ENCODE measurements around the gene GJB3. TPM values are rescaled to one million over a fixed set of nuclear protein-coding genes. Genes with fewer than 3 reads are reported as not detected.

The GJB3 gene
- total RNA-seq, 1 donor, result not detected

DNA sequence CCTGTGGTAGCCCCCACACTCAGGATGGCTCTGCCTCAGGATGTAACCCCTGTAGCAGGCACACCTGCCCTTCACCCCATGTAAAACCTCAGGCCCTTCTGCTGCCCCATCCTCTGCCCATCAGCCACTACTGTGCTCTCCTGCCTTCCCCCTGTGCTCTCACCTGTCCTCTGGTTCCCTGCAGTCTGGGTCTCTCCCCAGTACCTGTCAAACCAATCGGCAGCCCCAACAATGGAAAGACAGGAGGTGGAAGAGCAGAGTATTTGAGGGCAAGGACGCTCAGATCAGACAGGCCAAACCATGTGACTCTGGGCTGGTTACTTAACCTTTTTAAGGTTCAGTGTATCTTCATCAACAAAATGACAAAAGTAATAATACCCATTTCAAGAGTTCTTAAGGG lies 47.6 kb downstream of the GJB3 start:
- no peak overlapping the region for H3K4me3 ChIP-seq (ENCODE audit: insufficient read depth, low read length)
- H3K36me3 ChIP-seq (ENCODE audit: insufficient read depth, low read length), result no peaks in the 10 kb centered on the region
- no peak for DNase-seq (ENCODE audit: insufficient read length, low spot score, missing footprints)
- H4K20me1 ChIP-seq (ENCODE audit: insufficient read depth, low read length), result no peaks in the 10 kb centered on the region
- no peaks in the 10 kb centered on the region for H3K79me2 ChIP-seq (ENCODE audit: insufficient read depth, low read length)
- H3K9me3 ChIP-seq (ENCODE audit: low read depth, low read length), result no peaks in the 10 kb centered on the region
- H3K4me2 ChIP-seq (ENCODE audit: insufficient read depth, low read length), result no peak overlapping the region
- TF ChIP-seq, protein P1, sequence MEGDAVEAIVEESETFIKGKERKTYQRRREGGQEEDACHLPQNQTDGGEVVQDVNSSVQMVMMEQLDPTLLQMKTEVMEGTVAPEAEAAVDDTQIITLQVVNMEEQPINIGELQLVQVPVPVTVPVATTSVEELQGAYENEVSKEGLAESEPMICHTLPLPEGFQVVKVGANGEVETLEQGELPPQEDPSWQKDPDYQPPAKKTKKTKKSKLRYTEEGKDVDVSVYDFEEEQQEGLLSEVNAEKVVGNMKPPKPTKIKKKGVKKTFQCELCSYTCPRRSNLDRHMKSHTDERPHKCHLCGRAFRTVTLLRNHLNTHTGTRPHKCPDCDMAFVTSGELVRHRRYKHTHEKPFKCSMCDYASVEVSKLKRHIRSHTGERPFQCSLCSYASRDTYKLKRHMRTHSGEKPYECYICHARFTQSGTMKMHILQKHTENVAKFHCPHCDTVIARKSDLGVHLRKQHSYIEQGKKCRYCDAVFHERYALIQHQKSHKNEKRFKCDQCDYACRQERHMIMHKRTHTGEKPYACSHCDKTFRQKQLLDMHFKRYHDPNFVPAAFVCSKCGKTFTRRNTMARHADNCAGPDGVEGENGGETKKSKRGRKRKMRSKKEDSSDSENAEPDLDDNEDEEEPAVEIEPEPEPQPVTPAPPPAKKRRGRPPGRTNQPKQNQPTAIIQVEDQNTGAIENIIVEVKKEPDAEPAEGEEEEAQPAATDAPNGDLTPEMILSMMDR (IDR thresholded peaks at IDR 0.05; ENCODE audit: extremely low read depth, low read depth, low read length), result no peak
- no peak overlapping the region for H3K27ac ChIP-seq (ENCODE audit: low read depth, low read length)
- H2AFZ ChIP-seq (ENCODE audit: low read length), result no peak overlapping the region
- peaks cover 11% of the 10 kb centered on the region for H3K4me1 ChIP-seq (ENCODE audit: insufficient read depth, low read length)
- no peaks in the 10 kb centered on the region for H3K27me3 ChIP-seq (ENCODE audit: insufficient read depth, low read length)

DNA sequence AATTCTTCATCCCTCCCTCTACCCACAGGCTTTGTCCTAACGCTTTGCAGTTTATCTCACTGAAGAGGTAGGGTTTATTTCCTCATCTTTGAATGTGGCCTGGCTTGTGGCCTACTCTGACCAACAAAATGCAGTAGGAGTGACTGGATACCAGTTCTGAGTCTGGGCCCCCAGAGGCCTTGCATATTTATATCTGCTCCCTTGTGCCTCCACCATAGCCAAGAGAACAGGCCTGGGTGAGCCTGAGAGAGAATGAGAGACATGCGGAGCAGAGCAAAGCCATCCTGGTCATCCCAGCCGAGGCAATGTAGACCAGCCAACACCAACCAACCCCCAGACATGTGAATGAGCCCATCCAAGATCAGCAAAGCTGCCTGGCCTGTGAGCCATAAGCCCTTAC lies 48.2 kb downstream of the GJB3 start:
- DNase-seq (ENCODE audit: insufficient read length, low spot score, missing footprints), result peak; percentile 81
- H3K27ac ChIP-seq (ENCODE audit: low read depth, low read length), result peak overlapping the region; percentile 10
- no peak overlapping the region for H3K4me2 ChIP-seq (ENCODE audit: insufficient read depth, low read length)
- TF ChIP-seq, protein P1 (IDR thresholded peaks at IDR 0.05; ENCODE audit: extremely low read depth, low read depth, low read length), result no peak
- no peaks in the 10 kb centered on the region for H3K9me3 ChIP-seq (ENCODE audit: low read depth, low read length)
- H3K27me3 ChIP-seq (ENCODE audit: insufficient read depth, low read length), result no peaks in the 10 kb centered on the region
- H4K20me1 ChIP-seq (ENCODE audit: insufficient read depth, low read length), result no peaks in the 10 kb centered on the region
- no peaks in the 10 kb centered on the region for H3K79me2 ChIP-seq (ENCODE audit: insufficient read depth, low read length)
- H3K4me1 ChIP-seq (ENCODE audit: insufficient read depth, low read length), result peaks cover 11% of the 10 kb centered on the region
- no peak overlapping the region for H3K4me3 ChIP-seq (ENCODE audit: insufficient read depth, low read length)
- H3K36me3 ChIP-seq (ENCODE audit: insufficient read depth, low read length), result no peaks in the 10 kb centered on the region
- no peak overlapping the region for H2AFZ ChIP-seq (ENCODE audit: low read length)

DNA sequence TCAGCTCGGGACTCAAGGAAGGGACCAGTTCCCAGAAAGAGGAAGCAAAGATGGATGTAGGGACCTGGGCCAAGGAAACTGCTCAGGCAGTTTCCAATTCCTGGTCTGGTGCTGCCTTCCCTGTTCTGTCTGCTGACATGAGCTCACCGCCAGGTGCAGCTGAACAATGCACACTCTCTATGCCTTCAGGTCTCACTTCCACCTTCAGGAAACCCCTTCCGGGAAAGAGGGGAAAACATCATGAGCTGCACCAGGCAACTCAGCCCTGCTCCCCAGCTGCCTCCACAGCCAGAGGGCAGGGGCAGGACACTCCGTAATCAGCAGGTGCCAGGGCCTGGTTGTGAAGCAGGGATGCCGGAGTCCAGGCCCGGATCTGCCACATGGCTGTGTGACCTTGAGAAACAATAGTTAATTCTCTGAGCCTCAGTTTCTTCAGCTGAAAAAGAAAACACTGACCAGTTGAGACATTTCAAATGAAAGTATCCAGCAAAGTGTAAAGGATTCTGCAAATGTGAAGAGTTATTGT lies 50.8 kb downstream of the GJB3 start:
- no peaks in the 10 kb centered on the region for H3K9me3 ChIP-seq (ENCODE audit: low read depth, low read length)

DNA sequence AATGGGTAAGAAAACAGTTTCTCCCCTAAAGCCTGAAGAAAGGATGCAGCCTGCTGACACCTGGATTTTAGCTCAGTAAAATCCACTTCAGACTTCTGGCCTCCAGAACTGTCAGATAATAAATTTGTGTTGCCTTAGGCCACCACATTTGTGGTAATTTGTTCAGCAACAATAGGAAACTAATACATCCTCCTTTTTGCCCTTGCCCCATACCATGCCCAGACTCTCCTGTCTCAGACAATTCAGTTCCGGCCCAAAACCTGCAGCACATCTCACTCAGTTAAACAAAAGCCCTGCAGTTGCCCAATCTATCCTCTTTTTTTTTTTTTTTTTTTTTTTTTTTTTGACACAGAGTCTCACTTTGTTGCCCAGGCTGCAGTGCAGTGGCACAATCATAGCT lies 52.7 kb downstream of the GJB3 start:
- H3K9me3 ChIP-seq (ENCODE audit: low read depth, low read length), result no peaks in the 10 kb centered on the region
- no peaks in the 10 kb centered on the region for H3K79me2 ChIP-seq (ENCODE audit: insufficient read depth, low read length)
- no peak overlapping the region for H3K4me2 ChIP-seq (ENCODE audit: insufficient read depth, low read length)
- no peaks in the 10 kb centered on the region for H3K27me3 ChIP-seq (ENCODE audit: insufficient read depth, low read length)
- DNase-seq (ENCODE audit: insufficient read length, low spot score, missing footprints), result no peak
- H2AFZ ChIP-seq (ENCODE audit: low read length), result no peak overlapping the region
- no peak overlapping the region for H3K27ac ChIP-seq (ENCODE audit: low read depth, low read length)
- H3K36me3 ChIP-seq (ENCODE audit: insufficient read depth, low read length), result no peaks in the 10 kb centered on the region
- H3K4me3 ChIP-seq (ENCODE audit: insufficient read depth, low read length), result no peak overlapping the region
- TF ChIP-seq, protein P1 (IDR thresholded peaks at IDR 0.05; ENCODE audit: extremely low read depth, low read depth, low read length), result no peak
- peaks cover 12% of the 10 kb centered on the region for H3K4me1 ChIP-seq (ENCODE audit: insufficient read depth, low read length)
- H4K20me1 ChIP-seq (ENCODE audit: insufficient read depth, low read length), result no peaks in the 10 kb centered on the region

More for the DNA sequence above, 50.8 kb downstream of the GJB3 start:
- H3K4me3 ChIP-seq (ENCODE audit: insufficient read depth, low read length), result no peak overlapping the region
- H3K36me3 ChIP-seq (ENCODE audit: insufficient read depth, low read length), result no peaks in the 10 kb centered on the region
- DNase-seq (ENCODE audit: insufficient read length, low spot score, missing footprints), result no peak
- H3K27ac ChIP-seq (ENCODE audit: low read depth, low read length), result no peak overlapping the region
- TF ChIP-seq, protein P1 (IDR thresholded peaks at IDR 0.05; ENCODE audit: extremely low read depth, low read depth, low read length), result no peak
- no peaks in the 10 kb centered on the region for H4K20me1 ChIP-seq (ENCODE audit: insufficient read depth, low read length)
- peaks cover 14% of the 10 kb centered on the region for H3K4me1 ChIP-seq (ENCODE audit: insufficient read depth, low read length)
- no peaks in the 10 kb centered on the region for H3K27me3 ChIP-seq (ENCODE audit: insufficient read depth, low read length)
- no peak overlapping the region for H3K4me2 ChIP-seq (ENCODE audit: insufficient read depth, low read length)
- H2AFZ ChIP-seq (ENCODE audit: low read length), result no peak overlapping the region
- H3K79me2 ChIP-seq (ENCODE audit: insufficient read depth, low read length), result no peaks in the 10 kb centered on the region

Other genes with a start within 250 kb of the GJB3 start
- gene GJB5, start 26.2 kb upstream of the GJB3 start, total RNA-seq, result not detected in 2 replicates
- gene GJB4, start 21.5 kb upstream of the GJB3 start, total RNA-seq, result not detected in 2 replicates
- not detected in 2 replicates for gene GJA4, start 11.8 kb downstream of the GJB3 start, total RNA-seq
- gene SMIM12, start 78.5 kb downstream of the GJB3 start, total RNA-seq, result 24.2 and 25.3 TPM in 2 replicates
- gene DLGAP3, start 148.4 kb downstream of the GJB3 start, total RNA-seq, result under 0.01 TPM in 1 of 2 replicates, not detected in the other
- gene TMEM35B, start 204.1 kb downstream of the GJB3 start, total RNA-seq, result 22.1 and 23.0 TPM in 2 replicates